ENCODE measurements around the gene TRANK1. TPM values are rescaled to one million over a fixed set of nuclear protein-coding genes. Genes with fewer than 3 reads are reported as not detected.
"Not testable (repeated sequence)": the region's sequence is repeated elsewhere in the genome, so short reads cannot be mapped to it uniquely, and the experiment has no call there.

TRANK1 gene
- total and polyA plus RNA-seq, 4 donors = 2.9 to 40.0 (median 10.2) TPM

DNA sequence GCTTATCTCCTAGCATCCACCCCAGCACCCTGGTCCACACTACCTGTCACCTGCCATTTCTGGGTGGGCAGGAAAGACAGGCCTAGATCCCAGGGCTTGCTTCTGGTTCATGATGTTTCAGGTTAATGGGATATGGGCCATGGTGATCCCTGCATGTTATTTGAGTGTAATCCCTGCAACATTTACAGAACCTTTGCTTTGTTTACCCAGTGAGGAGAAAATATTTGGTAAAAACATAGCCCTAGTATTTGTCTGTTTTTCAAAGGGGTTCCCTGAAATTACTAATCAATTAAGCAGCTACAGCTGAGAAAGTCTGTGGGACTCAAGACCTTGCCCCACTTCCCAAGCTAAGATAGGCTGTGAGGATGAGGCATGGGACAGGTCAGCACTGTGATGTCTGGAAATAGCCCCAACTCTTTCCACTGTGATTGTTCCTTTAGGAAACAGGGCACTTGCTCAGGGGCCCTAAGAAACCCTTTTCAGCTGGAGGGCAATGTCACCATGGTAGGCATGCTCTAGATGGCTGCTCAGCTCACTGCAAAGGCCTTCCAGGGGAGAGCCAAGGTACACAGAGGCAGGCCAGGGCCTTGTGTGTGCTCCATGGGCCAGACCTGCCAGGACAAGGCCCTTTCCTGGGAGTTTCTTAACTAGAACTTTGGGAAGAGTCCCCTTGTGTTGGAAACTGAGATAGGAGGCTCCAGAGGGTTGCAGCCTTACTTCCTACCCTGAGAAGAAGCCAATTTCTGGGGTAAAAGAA is 11.1 kb downstream of the TRANK1 start:
- H3K4me3 ChIP-seq (ENCODE audit: low read depth in 1 of 3, low read length in 3 of 3) = no peak overlapping the region
- no peaks in the 10 kb centered on the region for H3K9me3 ChIP-seq (ENCODE audit: control insufficient read depth in 4 of 4, low read length in 3 of 4)
- no peak for DNase-seq (ENCODE audit: low spot score)
- H3K9ac ChIP-seq (ENCODE audit: low read depth in 1 of 2, low read length in 2 of 2) = peak overlapping the region in 1 of 2 donors; percentile 45
- H3K36me3 ChIP-seq (ENCODE audit: control insufficient read depth in 4 of 4, insufficient read depth in 3 of 4, low read depth in 1 of 4, low read length in 3 of 4) = no peaks in the 10 kb centered on the region
- no peaks in the 10 kb centered on the region for H3K27me3 ChIP-seq (ENCODE audit: control insufficient read depth in 4 of 4, insufficient read depth in 4 of 4, low read length in 3 of 4)
- H3K4me1 ChIP-seq (ENCODE audit: control insufficient read depth in 4 of 4, insufficient read depth in 4 of 4, low read length in 3 of 4) = peaks cover 3 to 32% (median 18%) of the 10 kb centered on the region in 4 donors
- TF ChIP-seq EGR1 (IDR thresholded peaks at IDR 0.05; ENCODE audit: low read depth in 2 of 2) (no peak), FOXA2 (IDR thresholded peaks at IDR 0.05) (peak; percentile 95), RAD21 (IDR thresholded peaks at IDR 0.05) (no peak), HNF4G (IDR thresholded peaks at IDR 0.05) (peak; percentile 25), NR2F2 (IDR thresholded peaks at IDR 0.05) (no peak), GABPA (IDR thresholded peaks at IDR 0.05 in 1 of 2, conservative IDR thresholded peaks at IDR 0.05 in 1 of 2) (no peak), YY1 (IDR thresholded peaks at IDR 0.05) (peak; percentile 78), HNF4A (conservative IDR thresholded peaks at IDR 0.05) (peak; percentile 76 to 80), RXRA (IDR thresholded peaks at IDR 0.05) (peak; percentile 50 to 77), FOXA1 (IDR thresholded peaks at IDR 0.05) (peak; percentile 95), TAF1 (conservative IDR thresholded peaks at IDR 0.05) (no peak), SP1 (IDR thresholded peaks at IDR 0.05) (peak; percentile 77), JUND (IDR thresholded peaks at IDR 0.05) (peak in 1 of 2 donors; percentile 35)
- TF ChIP-seq, protein P1, sequence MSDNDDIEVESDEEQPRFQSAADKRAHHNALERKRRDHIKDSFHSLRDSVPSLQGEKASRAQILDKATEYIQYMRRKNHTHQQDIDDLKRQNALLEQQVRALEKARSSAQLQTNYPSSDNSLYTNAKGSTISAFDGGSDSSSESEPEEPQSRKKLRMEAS (IDR thresholded peaks at IDR 0.05) = peak; percentile 47
- TF ChIP-seq, protein P2, sequence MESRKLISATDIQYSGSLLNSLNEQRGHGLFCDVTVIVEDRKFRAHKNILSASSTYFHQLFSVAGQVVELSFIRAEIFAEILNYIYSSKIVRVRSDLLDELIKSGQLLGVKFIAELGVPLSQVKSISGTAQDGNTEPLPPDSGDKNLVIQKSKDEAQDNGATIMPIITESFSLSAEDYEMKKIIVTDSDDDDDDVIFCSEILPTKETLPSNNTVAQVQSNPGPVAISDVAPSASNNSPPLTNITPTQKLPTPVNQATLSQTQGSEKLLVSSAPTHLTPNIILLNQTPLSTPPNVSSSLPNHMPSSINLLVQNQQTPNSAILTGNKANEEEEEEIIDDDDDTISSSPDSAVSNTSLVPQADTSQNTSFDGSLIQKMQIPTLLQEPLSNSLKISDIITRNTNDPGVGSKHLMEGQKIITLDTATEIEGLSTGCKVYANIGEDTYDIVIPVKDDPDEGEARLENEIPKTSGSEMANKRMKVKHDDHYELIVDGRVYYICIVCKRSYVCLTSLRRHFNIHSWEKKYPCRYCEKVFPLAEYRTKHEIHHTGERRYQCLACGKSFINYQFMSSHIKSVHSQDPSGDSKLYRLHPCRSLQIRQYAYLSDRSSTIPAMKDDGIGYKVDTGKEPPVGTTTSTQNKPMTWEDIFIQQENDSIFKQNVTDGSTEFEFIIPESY (IDR thresholded peaks at IDR 0.05) = peak; percentile 33
- TF ChIP-seq, protein P3, sequence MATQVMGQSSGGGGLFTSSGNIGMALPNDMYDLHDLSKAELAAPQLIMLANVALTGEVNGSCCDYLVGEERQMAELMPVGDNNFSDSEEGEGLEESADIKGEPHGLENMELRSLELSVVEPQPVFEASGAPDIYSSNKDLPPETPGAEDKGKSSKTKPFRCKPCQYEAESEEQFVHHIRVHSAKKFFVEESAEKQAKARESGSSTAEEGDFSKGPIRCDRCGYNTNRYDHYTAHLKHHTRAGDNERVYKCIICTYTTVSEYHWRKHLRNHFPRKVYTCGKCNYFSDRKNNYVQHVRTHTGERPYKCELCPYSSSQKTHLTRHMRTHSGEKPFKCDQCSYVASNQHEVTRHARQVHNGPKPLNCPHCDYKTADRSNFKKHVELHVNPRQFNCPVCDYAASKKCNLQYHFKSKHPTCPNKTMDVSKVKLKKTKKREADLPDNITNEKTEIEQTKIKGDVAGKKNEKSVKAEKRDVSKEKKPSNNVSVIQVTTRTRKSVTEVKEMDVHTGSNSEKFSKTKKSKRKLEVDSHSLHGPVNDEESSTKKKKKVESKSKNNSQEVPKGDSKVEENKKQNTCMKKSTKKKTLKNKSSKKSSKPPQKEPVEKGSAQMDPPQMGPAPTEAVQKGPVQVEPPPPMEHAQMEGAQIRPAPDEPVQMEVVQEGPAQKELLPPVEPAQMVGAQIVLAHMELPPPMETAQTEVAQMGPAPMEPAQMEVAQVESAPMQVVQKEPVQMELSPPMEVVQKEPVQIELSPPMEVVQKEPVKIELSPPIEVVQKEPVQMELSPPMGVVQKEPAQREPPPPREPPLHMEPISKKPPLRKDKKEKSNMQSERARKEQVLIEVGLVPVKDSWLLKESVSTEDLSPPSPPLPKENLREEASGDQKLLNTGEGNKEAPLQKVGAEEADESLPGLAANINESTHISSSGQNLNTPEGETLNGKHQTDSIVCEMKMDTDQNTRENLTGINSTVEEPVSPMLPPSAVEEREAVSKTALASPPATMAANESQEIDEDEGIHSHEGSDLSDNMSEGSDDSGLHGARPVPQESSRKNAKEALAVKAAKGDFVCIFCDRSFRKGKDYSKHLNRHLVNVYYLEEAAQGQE (IDR thresholded peaks at IDR 0.05) = no peak
- TF ChIP-seq, protein P4, sequence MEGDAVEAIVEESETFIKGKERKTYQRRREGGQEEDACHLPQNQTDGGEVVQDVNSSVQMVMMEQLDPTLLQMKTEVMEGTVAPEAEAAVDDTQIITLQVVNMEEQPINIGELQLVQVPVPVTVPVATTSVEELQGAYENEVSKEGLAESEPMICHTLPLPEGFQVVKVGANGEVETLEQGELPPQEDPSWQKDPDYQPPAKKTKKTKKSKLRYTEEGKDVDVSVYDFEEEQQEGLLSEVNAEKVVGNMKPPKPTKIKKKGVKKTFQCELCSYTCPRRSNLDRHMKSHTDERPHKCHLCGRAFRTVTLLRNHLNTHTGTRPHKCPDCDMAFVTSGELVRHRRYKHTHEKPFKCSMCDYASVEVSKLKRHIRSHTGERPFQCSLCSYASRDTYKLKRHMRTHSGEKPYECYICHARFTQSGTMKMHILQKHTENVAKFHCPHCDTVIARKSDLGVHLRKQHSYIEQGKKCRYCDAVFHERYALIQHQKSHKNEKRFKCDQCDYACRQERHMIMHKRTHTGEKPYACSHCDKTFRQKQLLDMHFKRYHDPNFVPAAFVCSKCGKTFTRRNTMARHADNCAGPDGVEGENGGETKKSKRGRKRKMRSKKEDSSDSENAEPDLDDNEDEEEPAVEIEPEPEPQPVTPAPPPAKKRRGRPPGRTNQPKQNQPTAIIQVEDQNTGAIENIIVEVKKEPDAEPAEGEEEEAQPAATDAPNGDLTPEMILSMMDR (IDR thresholded peaks at IDR 0.05; ENCODE audit: low read depth, low read length, missing input control) = no peak
- TF ChIP-seq, protein P5, sequence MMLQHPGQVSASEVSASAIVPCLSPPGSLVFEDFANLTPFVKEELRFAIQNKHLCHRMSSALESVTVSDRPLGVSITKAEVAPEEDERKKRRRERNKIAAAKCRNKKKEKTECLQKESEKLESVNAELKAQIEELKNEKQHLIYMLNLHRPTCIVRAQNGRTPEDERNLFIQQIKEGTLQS (IDR thresholded peaks at IDR 0.05) = no peak
- peak overlapping the region; percentile 84 to 97 for H3K27ac ChIP-seq (ENCODE audit: low read depth in 1 of 2, low read length in 2 of 2)

DNA sequence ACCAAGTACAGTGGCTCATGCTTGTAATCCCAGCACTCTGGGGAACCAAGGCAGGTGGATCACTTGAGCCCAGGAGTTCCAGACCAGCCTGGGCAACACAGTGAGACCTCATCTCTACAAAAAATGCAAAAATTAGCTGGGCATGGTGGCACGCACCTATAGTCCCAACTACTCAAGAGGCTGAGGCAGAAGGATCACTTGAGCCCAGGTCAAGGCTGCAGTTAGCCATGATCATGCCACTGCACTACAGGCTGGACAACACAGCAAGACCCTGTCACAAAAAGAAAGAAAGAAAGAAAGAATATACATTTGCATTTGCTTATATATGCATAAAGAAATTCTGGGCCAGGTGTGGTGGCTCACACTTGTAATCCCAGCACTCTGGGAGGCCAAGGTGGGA is 13.4 kb downstream of the TRANK1 start:
- not testable (repeated sequence) for H3K36me3 ChIP-seq (ENCODE audit: control insufficient read depth in 4 of 4, insufficient read depth in 3 of 4, low read depth in 1 of 4, low read length in 3 of 4); H3K4me3 ChIP-seq (ENCODE audit: low read depth in 1 of 3, low read length in 3 of 3); H3K9ac ChIP-seq (ENCODE audit: low read depth in 1 of 2, low read length in 2 of 2); DNase-seq (ENCODE audit: low spot score); H3K27me3 ChIP-seq (ENCODE audit: control insufficient read depth in 4 of 4, insufficient read depth in 4 of 4, low read length in 3 of 4); H3K27ac ChIP-seq (ENCODE audit: low read depth in 1 of 2, low read length in 2 of 2); H3K9me3 ChIP-seq (ENCODE audit: control insufficient read depth in 4 of 4, low read length in 3 of 4)
- peaks cover 4 to 36% (median 20%) of the 10 kb centered on the region in 4 donors for H3K4me1 ChIP-seq (ENCODE audit: control insufficient read depth in 4 of 4, insufficient read depth in 4 of 4, low read length in 3 of 4)
- 94% methylated on average over 1 of the region's 1 CpG for WGBS
